GM18951 (cell line): Measurements from ENCODE around the gene IER2.

Experiments used
- POLR2A ChIP-seq: IDR thresholded peaks from 4 replicates; pipeline ENCODE4 v1.6.1; 2011; ENCODE audit warnings: mild to moderate bottlenecking; ENCODE audit not compliant: insufficient read length, insufficient read depth; ENCODE audit errors: extremely low read depth
- in situ Hi-C: fragments of 300-500 bp; cut with MboI; formaldehyde crosslinking; loops from one replicate; pipeline ENCODE4 v1.12.0; 2022; ENCODE audit warnings: low sequenced_read_pairs, mixed read lengths, inconsistent platforms; ENCODE audit not compliant: unreplicated experiment

IER2 gene

GRCh38 chr19:13150187-13150930, at the start of gene IER2, which contains the start of gene STX10:
IER2 (plus strand) TSS chr19:13150411; CDS start chr19:13153187, 2,776 bp downstream.
STX10 (minus strand) TSS chr19:13150375; CDS start chr19:13150173, 202 bp downstream.
- peak; percentile 61 for TF ChIP-seq POLR2A
- in situ Hi-C loops = no loop called here

- in situ Hi-C loops = no loop called here
- no peak for TF ChIP-seq POLR2A
Measured at GRCh38 chr19:13100841-13101589, 49.2 kb upstream of the IER2 start.

- in situ Hi-C loops = no loop called here
- no peak for TF ChIP-seq POLR2A
Measured at GRCh38 chr19:13101590-13102415, 48.4 kb upstream of the IER2 start.

GRCh38 chr19:13102416-13102665, 47.9 kb upstream of the IER2 start:
- no peak for TF ChIP-seq POLR2A
- in situ Hi-C loops = no loop called here

- in situ Hi-C loops = no loop called here
Measured at GRCh38 chr19:13102666-13103580, 47.3 kb upstream of the IER2 start, which contains the start of gene LYL1. LYL1 (minus strand) TSS chr19:13102858; CDS start chr19:13101171, 1,687 bp downstream.

GRCh38 chr19:13103581-13104359, 46.4 kb upstream of the IER2 start:
- no peak for TF ChIP-seq POLR2A
- in situ Hi-C loops = no loop called here

More at GRCh38 chr19:13102666-13103580, 47.3 kb upstream of the IER2 start, which contains the start of gene LYL1:
- peak; percentile 68 for TF ChIP-seq POLR2A

- peak; percentile 66 for TF ChIP-seq POLR2A
- in situ Hi-C loops = no loop called here
Measured at GRCh38 chr19:13104360-13104847, 45.8 kb upstream of the IER2 start.

- in situ Hi-C loops = no loop called here
- peak; percentile 46 for TF ChIP-seq POLR2A
Measured at GRCh38 chr19:13104848-13105711, 45.1 kb upstream of the IER2 start.

GRCh38 chr19:13109361-13110098, 40.7 kb upstream of the IER2 start:
- no peak for TF ChIP-seq POLR2A
- in situ Hi-C loops = no loop called here

- in situ Hi-C loops = no loop called here
Measured at GRCh38 chr19:13110099-13110610, 40.1 kb upstream of the IER2 start.

More at GRCh38 chr19:13110099-13110610, 40.1 kb upstream of the IER2 start:
- no peak for TF ChIP-seq POLR2A
